PC-9 (cell line): ENCODE measurements around the gene PKLR. TPM values are rescaled to one million over a fixed set of nuclear protein-coding genes. Genes with fewer than 3 reads are reported as not detected.

Experiments
- BruUV-seq: library from RNA; stranded (reverse); fragments of 400-500 nt; replicated peaks from 2 replicates; lab custom pipeline; 2021; lab: Mats Ljungman, UMichigan
- CTCF ChIA-PET: fragments of 300-600 bp; sonication (Branson Sonifier 250); formaldehyde crosslinking; loops from one replicate; lab custom pipeline; 2022; ENCODE audit warnings: antibody characterized with exemption; lab: Charles Lee
- POLR2A ChIA-PET: fragments of 300-600 bp; sonication (Branson Sonifier 250); formaldehyde crosslinking; loops from one replicate; lab custom pipeline; 2022; ENCODE audit warnings: antibody characterized with exemption; ENCODE audit not compliant: unreplicated experiment; lab: Charles Lee
- DNase-seq, 2 experiments: peaks; one replicate each; pipeline versions ENCODE4 v3.0.0 to v3.0.0-alpha.2; 2015 to 2022; ENCODE audit warnings: mixed read lengths in 1 of 2
- H2AFZ ChIP-seq: fragments of 200-600 bp; sonication (generic); 2 replicates; pipeline ENCODE4 v1.8.1; 2017; ENCODE audit warnings: antibody characterized with exemption
- H3F3A ChIP-seq: fragments of 200-600 bp; sonication (generic); 2 replicates; pipeline ENCODE4 v1.8.1; 2017; ENCODE audit warnings: antibody characterized with exemption, mild to moderate bottlenecking, low read depth; ENCODE audit not compliant: insufficient read depth
- H3K27ac ChIP-seq: fragments of 200-600 bp; sonication (generic); 2 replicates; pipeline ENCODE4 v1.6.1; 2016; ENCODE audit warnings: mixed run types
- H3K27me3 ChIP-seq: fragments of 200-600 bp; sonication (generic); 2 replicates; pipeline ENCODE4 v1.6.1; 2016; ENCODE audit warnings: low read depth, mixed run types; ENCODE audit not compliant: insufficient read depth
- H3K36me3 ChIP-seq: fragments of 200-600 bp; sonication (generic); 2 replicates; pipeline ENCODE4 v1.6.1; 2016; ENCODE audit warnings: low read depth, mixed run types
- H3K4me1 ChIP-seq: fragments of 200-600 bp; sonication (generic); replicated peaks from 2 replicates; pipeline ENCODE4 v1.6.1; 2016; ENCODE audit warnings: mixed run types; ENCODE audit not compliant: insufficient read depth
- H3K4me2 ChIP-seq: fragments of 200-600 bp; sonication (generic); 2 replicates; pipeline ENCODE4 v1.6.1; 2017; ENCODE audit warnings: mixed run types
- H3K4me3 ChIP-seq: fragments of 200-600 bp; sonication (generic); 2 replicates; pipeline ENCODE4 v1.6.1; 2016; ENCODE audit warnings: mixed run types
- H3K79me2 ChIP-seq: fragments of 200-600 bp; sonication (generic); 2 replicates; pipeline ENCODE4 v1.6.1; 2017; ENCODE audit warnings: low read depth, mixed run types
- H3K9me2 ChIP-seq: fragments of 200-600 bp; sonication (generic); 2 replicates; pipeline ENCODE4 v1.8.1; 2017; ENCODE audit warnings: mild to moderate bottlenecking; ENCODE audit not compliant: insufficient read depth
- H3K9me3 ChIP-seq: fragments of 200-600 bp; sonication (generic); 2 replicates; pipeline ENCODE4 v1.8.1; 2016; ENCODE audit warnings: low read depth; ENCODE audit not compliant: insufficient read depth
- H4K20me1 ChIP-seq: fragments of 200-600 bp; sonication (generic); 2 replicates; pipeline ENCODE4 v1.8.1; 2017; ENCODE audit not compliant: insufficient read depth
- EZH2 ChIP-seq: fragments of 200-600 bp; sonication (generic); IDR thresholded peaks from 2 replicates; pipeline ENCODE4 v1.8.0; 2017; ENCODE audit warnings: antibody characterized with exemption, low read depth
- intact Hi-C: fragments of 100-400 bp; cut with micrococcal nuclease; formaldehyde crosslinking; loops from one replicate; pipeline ENCODE4 v1.10.0; 2022; ENCODE audit not compliant: unreplicated experiment
- total RNA-seq: library from RNA; stranded (reverse); gene quantifications from 2 replicates; pipeline ENCODE4 v1.2.3, GENCODE V29; 2021
- TF ChIP-seq, protein P1 (sequence below): fragments of 200-600 bp; sonication (generic); conservative IDR thresholded peaks from 2 replicates; pipeline ENCODE4 v1.6.1; 2017; ENCODE audit warnings: mixed run types, antibody characterized with exemption, mild to moderate bottlenecking, moderate library complexity

Gene PKLR
- total RNA-seq, 1 experiment from 2014 or later = not detected

DNA sequence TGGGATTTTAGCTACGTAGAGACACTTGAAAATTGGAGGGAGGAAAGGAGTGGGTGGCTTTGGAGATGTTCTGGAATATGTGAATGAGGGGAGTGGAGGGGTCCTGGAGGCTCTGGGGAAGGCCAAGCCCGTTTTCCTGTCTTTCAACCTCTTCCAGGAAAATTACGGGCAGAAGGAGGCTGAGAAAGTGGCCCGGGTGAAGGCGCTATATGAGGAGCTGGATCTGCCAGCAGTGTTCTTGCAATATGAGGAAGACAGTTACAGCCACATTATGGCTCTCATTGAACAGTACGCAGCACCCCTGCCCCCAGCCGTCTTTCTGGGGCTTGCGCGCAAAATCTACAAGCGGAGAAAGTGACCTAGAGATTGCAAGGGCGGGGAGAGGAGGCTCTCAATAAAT, 19.0 kb upstream of the PKLR start:
- Histone ChIP-seq H3K4me3 (no peak overlapping the region), H3K9me3 (no peaks in the 10 kb centered on the region; the same call in 1 of the 2 replicates), H3K4me2 (no peak overlapping the region), H3K27me3 (no peaks in the 10 kb centered on the region), H3K36me3 (0 out of 2 replicates have a peak, but pooled peaks cover 6% of the 10 kb centered on the region), H3K79me2 (0 out of 2 replicates have a peak, but pooled peaks cover 4% of the 10 kb centered on the region), H3K9me2 (no peaks in the 10 kb centered on the region), H2AFZ (no peak overlapping the region), H4K20me1 (no peaks in the 10 kb centered on the region; the same call in none of the 2 replicates), H3K27ac (no peak overlapping the region), H3K4me1 (peaks cover 9% of the 10 kb centered on the region; the same call in 1 of the 2 replicates), H3F3A (peaks cover 53% of the 10 kb centered on the region)
- TF ChIP-seq EZH2 = no peak
- TF ChIP-seq, protein P1, sequence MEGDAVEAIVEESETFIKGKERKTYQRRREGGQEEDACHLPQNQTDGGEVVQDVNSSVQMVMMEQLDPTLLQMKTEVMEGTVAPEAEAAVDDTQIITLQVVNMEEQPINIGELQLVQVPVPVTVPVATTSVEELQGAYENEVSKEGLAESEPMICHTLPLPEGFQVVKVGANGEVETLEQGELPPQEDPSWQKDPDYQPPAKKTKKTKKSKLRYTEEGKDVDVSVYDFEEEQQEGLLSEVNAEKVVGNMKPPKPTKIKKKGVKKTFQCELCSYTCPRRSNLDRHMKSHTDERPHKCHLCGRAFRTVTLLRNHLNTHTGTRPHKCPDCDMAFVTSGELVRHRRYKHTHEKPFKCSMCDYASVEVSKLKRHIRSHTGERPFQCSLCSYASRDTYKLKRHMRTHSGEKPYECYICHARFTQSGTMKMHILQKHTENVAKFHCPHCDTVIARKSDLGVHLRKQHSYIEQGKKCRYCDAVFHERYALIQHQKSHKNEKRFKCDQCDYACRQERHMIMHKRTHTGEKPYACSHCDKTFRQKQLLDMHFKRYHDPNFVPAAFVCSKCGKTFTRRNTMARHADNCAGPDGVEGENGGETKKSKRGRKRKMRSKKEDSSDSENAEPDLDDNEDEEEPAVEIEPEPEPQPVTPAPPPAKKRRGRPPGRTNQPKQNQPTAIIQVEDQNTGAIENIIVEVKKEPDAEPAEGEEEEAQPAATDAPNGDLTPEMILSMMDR = no peak
- CTCF ChIA-PET = no interaction called here
- no TSS peak for BruUV-seq
- DNase-seq = no peak
- POLR2A ChIA-PET = no interaction called here
- intact Hi-C loops = loop anchor here (5.0 kb wide), 3 partner anchors 58 to 348 kb away; partner anchors contain the start of genes CKS1B, SCAMP3 and SHC1

- H4K20me1 ChIP-seq = peaks cover 4% of the 10 kb centered on the region
- POLR2A ChIA-PET = no interaction called here
- H3F3A ChIP-seq = peaks cover 57% of the 10 kb centered on the region
- no peaks in the 10 kb centered on the region; the same call in 1 of the 2 replicates for H3K9me3 ChIP-seq
- intact Hi-C loops = no loop called here
- CTCF ChIA-PET = no interaction called here
- H2AFZ ChIP-seq = no peak overlapping the region
- H3K79me2 ChIP-seq = peaks cover under 1% of the 10 kb centered on the region; the same call in 1 of the 2 replicates
- H3K36me3 ChIP-seq = 0 out of 2 replicates have a peak, but pooled peaks cover 6% of the 10 kb centered on the region
- no peaks in the 10 kb centered on the region for H3K27me3 ChIP-seq
- DNase-seq = no peak
- H3K4me1 ChIP-seq = peaks cover 9% of the 10 kb centered on the region; the same call in 1 of the 2 replicates
- no peak overlapping the region for H3K4me3 ChIP-seq
- no peak overlapping the region for H3K4me2 ChIP-seq
- no TSS peak for BruUV-seq
- TF ChIP-seq EZH2 = no peak
- TF ChIP-seq, protein P1 = no peak
- H3K27ac ChIP-seq = no peak overlapping the region
- no peaks in the 10 kb centered on the region for H3K9me2 ChIP-seq
These were observed 18.3 kb upstream of the PKLR start for GRCh38 chr1:155319536-155319935.

GRCh38 chr1:155318082-155318481, 16.8 kb upstream of the PKLR start:
- Histone ChIP-seq H2AFZ (no peak overlapping the region), H3K4me2 (no peak overlapping the region), H4K20me1 (peaks cover 4% of the 10 kb centered on the region), H3F3A (peaks cover 58% of the 10 kb centered on the region), H3K79me2 (peaks cover 3% of the 10 kb centered on the region), H3K27ac (no peak overlapping the region), H3K27me3 (no peaks in the 10 kb centered on the region), H3K4me3 (no peak overlapping the region), H3K9me2 (no peaks in the 10 kb centered on the region), H3K4me1 (peaks cover 9% of the 10 kb centered on the region; the same call in 1 of the 2 replicates), H3K36me3 (peaks cover 10% of the 10 kb centered on the region; the same call in 1 of the 2 replicates), H3K9me3 (no peaks in the 10 kb centered on the region; the same call in 1 of the 2 replicates)
- no peak for TF ChIP-seq EZH2
- TF ChIP-seq, protein P1 = no peak
- POLR2A ChIA-PET = interaction anchor here (0.7 kb wide), 2 partner anchors 67 to 77 kb away, joined by 3 to 4 read pairs; a partner anchor contains a TSS
- BruUV-seq = no TSS peak
- intact Hi-C loops = no loop called here
- CTCF ChIA-PET = no interaction called here
- no peak for DNase-seq
